NB4 (cell line): Measurements from ENCODE around the gene CDK10.

Source experiments
- MAX ChIP-seq: IDR thresholded peaks from 2 replicates; pipeline ENCODE4 v1.6.1; 2011; ENCODE audit warnings: low read depth, low read length
- MYC ChIP-seq: IDR thresholded peaks from 2 replicates; pipeline ENCODE4 v1.6.1; 2011; ENCODE audit warnings: low read depth, low read length
- POLR2A ChIP-seq: IDR thresholded peaks from 2 replicates; pipeline ENCODE4 v1.6.1; 2011; ENCODE audit warnings: mild to moderate bottlenecking; ENCODE audit not compliant: insufficient read length; ENCODE audit errors: extremely low read depth

GRCh38 chr16:89705006-89705405 lies 18.5 kb downstream of the CDK10 start:
- no peak for TF ChIP-seq MYC
- no peak for TF ChIP-seq POLR2A
- no peak for TF ChIP-seq MAX
